ENCODE data around the gene ABHD11.

DNA sequence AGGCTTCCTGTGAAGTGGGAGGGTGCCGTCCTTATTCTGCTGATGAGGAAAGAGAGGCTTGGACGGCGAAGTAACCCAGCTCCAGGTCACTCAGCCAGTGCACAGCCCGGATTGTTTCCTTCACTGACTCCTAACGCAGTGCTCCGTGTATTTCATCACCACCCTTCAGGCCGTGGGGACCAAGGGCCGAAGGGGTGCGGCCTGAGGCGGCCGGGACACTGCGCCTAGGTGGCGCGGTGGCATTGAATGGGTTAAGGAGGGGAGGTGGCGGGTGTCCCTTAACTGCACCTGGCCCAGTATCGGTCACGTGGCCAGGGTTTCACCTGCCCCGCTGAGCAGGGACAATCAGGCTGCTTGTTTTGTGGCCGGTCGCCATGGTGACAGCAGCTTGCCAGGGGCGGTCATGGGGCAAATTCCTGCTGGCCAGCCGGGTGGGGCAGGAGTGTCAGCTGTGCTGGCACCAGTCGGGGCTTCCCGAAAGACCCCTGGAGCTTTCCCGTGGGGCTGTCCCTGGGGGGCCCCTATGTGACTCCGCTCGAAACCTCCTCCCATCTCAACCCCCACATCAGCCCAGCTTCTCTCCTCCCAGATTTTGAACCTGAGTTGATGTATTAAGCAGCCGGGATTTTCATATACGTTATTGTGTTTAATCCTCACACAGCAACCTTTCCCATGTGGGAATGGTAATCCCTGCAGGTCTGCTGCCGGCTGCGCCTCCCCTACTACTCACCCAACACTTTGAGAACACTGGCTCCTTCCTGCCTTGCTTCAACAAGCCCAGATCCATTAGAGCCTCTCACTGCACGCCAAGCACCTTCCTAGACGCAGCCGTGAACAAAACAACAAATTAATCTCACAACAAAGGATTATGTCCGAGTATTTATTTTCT lies 4.4 kb upstream of the ABHD11 start:
- TF ChIP-seq, protein P1, sequence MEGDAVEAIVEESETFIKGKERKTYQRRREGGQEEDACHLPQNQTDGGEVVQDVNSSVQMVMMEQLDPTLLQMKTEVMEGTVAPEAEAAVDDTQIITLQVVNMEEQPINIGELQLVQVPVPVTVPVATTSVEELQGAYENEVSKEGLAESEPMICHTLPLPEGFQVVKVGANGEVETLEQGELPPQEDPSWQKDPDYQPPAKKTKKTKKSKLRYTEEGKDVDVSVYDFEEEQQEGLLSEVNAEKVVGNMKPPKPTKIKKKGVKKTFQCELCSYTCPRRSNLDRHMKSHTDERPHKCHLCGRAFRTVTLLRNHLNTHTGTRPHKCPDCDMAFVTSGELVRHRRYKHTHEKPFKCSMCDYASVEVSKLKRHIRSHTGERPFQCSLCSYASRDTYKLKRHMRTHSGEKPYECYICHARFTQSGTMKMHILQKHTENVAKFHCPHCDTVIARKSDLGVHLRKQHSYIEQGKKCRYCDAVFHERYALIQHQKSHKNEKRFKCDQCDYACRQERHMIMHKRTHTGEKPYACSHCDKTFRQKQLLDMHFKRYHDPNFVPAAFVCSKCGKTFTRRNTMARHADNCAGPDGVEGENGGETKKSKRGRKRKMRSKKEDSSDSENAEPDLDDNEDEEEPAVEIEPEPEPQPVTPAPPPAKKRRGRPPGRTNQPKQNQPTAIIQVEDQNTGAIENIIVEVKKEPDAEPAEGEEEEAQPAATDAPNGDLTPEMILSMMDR (IDR thresholded peaks at IDR 0.05): no peak
- no peak for TF ChIP-seq POLR2AphosphoS5 (IDR thresholded peaks at IDR 0.05)

Measured in gastroesophageal sphincter (tissue), 3 donors.